Activated T-cell treated with anti-CD3 and anti-CD28 coated beads, Interleukin-2, amount 50 U/mL, for 24 hours (primary cell): Measurements from ENCODE around the gene OBSCN.

Experiments used
- DNase-seq: peaks from one replicate; pipeline ENCODE4 v3.0.0-alpha.2; 2020
- H3K27ac Mint-ChIP-seq: 2 replicates; pipeline ENCODE4 v1.8.0; 2020; ENCODE audit warnings: mild to moderate bottlenecking, mixed read lengths
- H3K27me3 Mint-ChIP-seq: 2 replicates; pipeline ENCODE4 v1.8.0; 2020; ENCODE audit warnings: mixed read lengths
- H3K36me3 Mint-ChIP-seq: 2 replicates; pipeline ENCODE4 v1.8.0; 2020; ENCODE audit warnings: low read depth, mixed read lengths
- H3K4me1 Mint-ChIP-seq: 2 replicates; pipeline ENCODE4 v1.8.0; 2020; ENCODE audit warnings: low read depth, mixed read lengths
- H3K4me3 Mint-ChIP-seq: 2 replicates; pipeline ENCODE4 v1.8.0; 2020; ENCODE audit warnings: mild to moderate bottlenecking, moderate library complexity, mixed read lengths
- H3K9me3 Mint-ChIP-seq: 2 replicates; pipeline ENCODE4 v1.8.0; 2020; ENCODE audit warnings: mixed read lengths

The OBSCN gene

GRCh38 chr1:228289996-228290881, 82.4 kb downstream of the OBSCN start:
- H3K36me3 Mint-ChIP-seq = peaks cover 28% of the 10 kb centered on the region
- H3K4me3 Mint-ChIP-seq = no peak overlapping the region
- H3K9me3 Mint-ChIP-seq = no peaks in the 10 kb centered on the region
- no peaks in the 10 kb centered on the region for H3K27me3 Mint-ChIP-seq
- peak; percentile 16 for DNase-seq
- no peaks in the 10 kb centered on the region for H3K4me1 Mint-ChIP-seq
- H3K27ac Mint-ChIP-seq = no peak overlapping the region

DNA sequence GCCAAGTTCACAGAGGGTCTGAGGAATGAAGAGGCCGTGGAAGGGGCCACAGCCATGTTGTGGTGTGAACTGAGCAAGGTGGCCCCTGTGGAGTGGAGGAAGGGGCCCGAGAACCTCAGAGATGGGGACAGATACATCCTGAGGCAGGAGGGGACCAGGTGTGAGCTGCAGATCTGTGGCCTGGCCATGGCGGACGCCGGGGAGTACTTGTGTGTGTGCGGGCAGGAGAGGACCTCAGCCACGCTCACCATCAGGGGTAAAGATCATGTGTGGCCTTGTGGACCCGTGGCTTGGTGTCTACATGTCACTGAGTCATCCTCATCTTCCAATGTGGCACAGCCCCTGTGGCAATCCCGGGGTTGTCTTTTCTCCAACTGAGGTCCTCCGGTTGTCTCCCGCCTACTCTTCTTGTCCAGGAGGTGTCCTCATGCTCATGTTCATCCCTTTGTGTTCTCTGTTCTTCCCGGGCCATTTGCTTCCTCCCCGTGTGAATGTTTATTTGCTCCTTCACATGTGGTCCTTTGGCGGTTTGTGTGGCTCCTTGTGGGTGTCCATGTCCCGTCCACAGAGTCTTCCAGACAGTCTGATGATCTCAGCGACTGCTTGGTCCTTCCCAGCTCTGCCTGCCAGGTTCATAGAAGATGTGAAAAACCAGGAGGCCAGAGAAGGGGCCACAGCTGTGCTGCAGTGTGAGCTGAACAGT, 84.2 kb downstream of the OBSCN start:
- peaks cover under 1% of the 10 kb centered on the region for H3K9me3 Mint-ChIP-seq
- H3K4me3 Mint-ChIP-seq = no peak overlapping the region
- peaks cover 28% of the 10 kb centered on the region for H3K36me3 Mint-ChIP-seq
- no peak overlapping the region for H3K27ac Mint-ChIP-seq
- no peak for DNase-seq
- H3K27me3 Mint-ChIP-seq = no peaks in the 10 kb centered on the region
- H3K4me1 Mint-ChIP-seq = no peaks in the 10 kb centered on the region

DNA sequence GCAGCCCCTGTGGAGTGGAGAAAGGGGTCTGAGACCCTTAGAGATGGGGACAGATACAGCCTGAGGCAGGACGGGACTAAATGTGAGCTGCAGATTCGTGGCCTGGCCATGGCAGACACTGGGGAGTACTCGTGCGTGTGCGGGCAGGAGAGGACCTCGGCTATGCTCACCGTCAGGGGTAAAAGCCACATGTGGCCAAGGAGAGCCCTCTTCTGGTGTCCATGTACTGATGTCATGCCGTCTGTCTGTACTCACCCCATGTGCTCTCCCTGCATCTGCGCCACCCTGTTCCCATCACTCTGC, 84.7 kb downstream of the OBSCN start:
- Mint-ChIP-seq H3K27me3 (no peaks in the 10 kb centered on the region), H3K4me3 (no peak overlapping the region), H3K9me3 (peaks cover 3% of the 10 kb centered on the region), H3K36me3 (peaks cover 28% of the 10 kb centered on the region), H3K27ac (no peak overlapping the region), H3K4me1 (no peaks in the 10 kb centered on the region)
- DNase-seq = no peak

GRCh38 chr1:228293393-228293792, 85.5 kb downstream of the OBSCN start:
- Mint-ChIP-seq H3K36me3 (peaks cover 30% of the 10 kb centered on the region), H3K27ac (no peak overlapping the region)

DNA sequence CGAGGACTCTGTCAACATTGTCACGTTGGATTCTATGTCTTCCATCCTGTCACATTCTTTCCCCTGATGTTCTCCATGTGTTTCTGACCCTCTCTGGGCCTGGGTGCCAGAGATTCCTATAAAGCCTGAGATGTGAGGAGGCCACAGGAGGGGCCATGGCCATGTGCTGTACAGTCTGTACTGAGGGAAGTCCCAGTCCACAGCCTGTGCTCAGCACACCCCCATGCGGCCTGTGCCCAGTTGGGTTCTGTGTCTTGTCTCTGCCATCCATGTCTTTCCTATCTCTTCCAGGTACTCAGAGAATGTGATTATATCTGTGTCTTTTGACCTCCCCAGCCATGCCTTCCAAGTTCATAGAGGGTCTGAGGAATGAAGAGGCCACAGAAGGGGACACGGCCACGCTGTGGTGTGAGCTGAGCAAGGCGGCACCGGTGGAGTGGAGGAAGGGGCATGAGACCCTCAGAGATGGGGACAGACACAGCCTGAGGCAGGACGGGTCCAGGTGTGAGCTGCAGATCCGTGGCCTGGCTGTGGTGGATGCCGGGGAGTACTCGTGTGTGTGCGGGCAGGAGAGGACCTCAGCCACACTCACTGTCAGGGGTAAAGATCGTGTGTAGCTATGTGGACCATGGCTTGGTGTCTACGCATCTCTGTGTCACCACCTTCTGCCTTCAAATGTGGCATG, 86.1 kb downstream of the OBSCN start:
- H3K27me3 Mint-ChIP-seq = no peaks in the 10 kb centered on the region
- no peaks in the 10 kb centered on the region for H3K4me1 Mint-ChIP-seq
- peaks cover 31% of the 10 kb centered on the region for H3K36me3 Mint-ChIP-seq
- H3K27ac Mint-ChIP-seq = no peak overlapping the region
- DNase-seq = no peak
- H3K4me3 Mint-ChIP-seq = no peak overlapping the region
- H3K9me3 Mint-ChIP-seq = peaks cover 3% of the 10 kb centered on the region

More at GRCh38 chr1:228293393-228293792, 85.5 kb downstream of the OBSCN start:
- Mint-ChIP-seq H3K9me3 (peaks cover 3% of the 10 kb centered on the region), H3K4me1 (no peaks in the 10 kb centered on the region), H3K27me3 (no peaks in the 10 kb centered on the region), H3K4me3 (no peak overlapping the region)
- DNase-seq = no peak

GRCh38 chr1:228294717-228295116, 86.9 kb downstream of the OBSCN start:
- H3K27me3 Mint-ChIP-seq = no peaks in the 10 kb centered on the region
- no peak overlapping the region for H3K27ac Mint-ChIP-seq
- H3K4me1 Mint-ChIP-seq = no peaks in the 10 kb centered on the region
- peaks cover 3% of the 10 kb centered on the region for H3K9me3 Mint-ChIP-seq
- peaks cover 35% of the 10 kb centered on the region for H3K36me3 Mint-ChIP-seq
- DNase-seq = no peak
- H3K4me3 Mint-ChIP-seq = no peak overlapping the region

DNA sequence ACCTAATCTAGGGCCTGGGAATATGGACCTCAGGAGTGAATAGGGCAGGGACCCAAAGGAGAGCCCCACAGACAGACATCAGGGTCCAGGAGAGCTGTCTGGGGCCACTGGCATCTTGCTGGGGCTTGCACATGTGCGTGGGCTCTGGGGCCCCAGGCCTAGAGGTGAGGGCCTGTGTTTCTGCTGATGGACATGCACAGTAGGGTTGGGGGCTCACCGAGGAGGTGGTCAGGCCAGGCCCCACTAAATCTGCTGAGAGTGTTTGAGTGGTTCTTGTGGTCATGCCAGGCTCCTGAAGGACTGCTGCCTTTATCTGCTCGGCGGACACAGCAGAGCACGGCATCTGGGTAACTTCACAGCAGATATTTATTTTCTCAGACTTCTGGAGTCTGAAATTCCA, 87.4 kb downstream of the OBSCN start:
- no peaks in the 10 kb centered on the region for H3K4me1 Mint-ChIP-seq
- H3K36me3 Mint-ChIP-seq = peaks cover 40% of the 10 kb centered on the region
- H3K27ac Mint-ChIP-seq = no peak overlapping the region
- peaks cover 3% of the 10 kb centered on the region for H3K9me3 Mint-ChIP-seq
- no peak for DNase-seq
- H3K27me3 Mint-ChIP-seq = no peaks in the 10 kb centered on the region
- H3K4me3 Mint-ChIP-seq = no peak overlapping the region

- Mint-ChIP-seq H3K9me3 (peaks cover 9% of the 10 kb centered on the region), H3K4me1 (no peaks in the 10 kb centered on the region), H3K36me3 (peaks cover 47% of the 10 kb centered on the region), H3K27me3 (no peaks in the 10 kb centered on the region), H3K4me3 (no peak overlapping the region), H3K27ac (no peak overlapping the region)
- DNase-seq = no peak
Observed at GRCh38 chr1:228295981-228296380, 88.1 kb downstream of the OBSCN start.

GRCh38 chr1:228297242-228297641, 89.4 kb downstream of the OBSCN start:
- Mint-ChIP-seq H3K4me3 (no peak overlapping the region), H3K27ac (no peak overlapping the region), H3K9me3 (peaks cover 19% of the 10 kb centered on the region), H3K4me1 (no peaks in the 10 kb centered on the region), H3K27me3 (no peaks in the 10 kb centered on the region), H3K36me3 (peaks cover 59% of the 10 kb centered on the region)
- DNase-seq = no peak

DNA sequence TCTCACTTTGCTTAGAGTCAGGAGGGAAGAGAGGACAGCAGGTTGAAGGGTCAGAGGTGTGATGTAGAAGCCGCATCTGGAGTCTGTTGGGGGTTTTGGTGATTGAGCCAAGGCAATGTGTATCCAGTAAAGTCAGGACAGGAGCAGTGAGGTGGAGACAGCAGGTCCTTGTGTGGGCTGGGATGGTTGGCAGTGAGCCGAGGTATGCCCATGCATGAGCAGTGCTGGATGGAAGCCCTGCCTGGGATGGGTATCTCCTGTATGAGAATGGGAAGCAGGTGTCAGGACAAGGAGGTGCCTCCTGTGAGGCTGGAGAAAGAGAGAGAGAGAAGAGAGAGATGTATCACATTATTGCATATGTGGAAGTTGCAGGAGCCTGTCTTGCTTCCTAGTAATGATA, 90.0 kb downstream of the OBSCN start:
- Mint-ChIP-seq H3K9me3 (peaks cover 25% of the 10 kb centered on the region), H3K4me1 (no peaks in the 10 kb centered on the region), H3K36me3 (peaks cover 64% of the 10 kb centered on the region), H3K27ac (no peak overlapping the region), H3K4me3 (no peak overlapping the region), H3K27me3 (no peaks in the 10 kb centered on the region)
- no peak for DNase-seq

- Mint-ChIP-seq H3K36me3 (peaks cover 68% of the 10 kb centered on the region), H3K4me1 (no peaks in the 10 kb centered on the region), H3K4me3 (no peak overlapping the region), H3K27me3 (no peaks in the 10 kb centered on the region), H3K27ac (no peak overlapping the region), H3K9me3 (peaks cover 28% of the 10 kb centered on the region)
- no peak for DNase-seq
Observed at GRCh38 chr1:228298471-228298870, 90.6 kb downstream of the OBSCN start.

- no peak for DNase-seq
- Mint-ChIP-seq H3K9me3 (peaks cover 30% of the 10 kb centered on the region), H3K27ac (no peak overlapping the region), H3K36me3 (peaks cover 71% of the 10 kb centered on the region), H3K27me3 (no peaks in the 10 kb centered on the region), H3K4me1 (no peaks in the 10 kb centered on the region), H3K4me3 (no peak overlapping the region)
Observed at GRCh38 chr1:228299211-228299610, 91.4 kb downstream of the OBSCN start.

- peaks cover 30% of the 10 kb centered on the region for H3K9me3 Mint-ChIP-seq
- H3K4me3 Mint-ChIP-seq = no peak overlapping the region
- H3K27me3 Mint-ChIP-seq = no peaks in the 10 kb centered on the region
- H3K4me1 Mint-ChIP-seq = no peaks in the 10 kb centered on the region
- no peak overlapping the region for H3K27ac Mint-ChIP-seq
- peaks cover 67% of the 10 kb centered on the region for H3K36me3 Mint-ChIP-seq
- no peak for DNase-seq
Observed at GRCh38 chr1:228299901-228300300, 92.1 kb downstream of the OBSCN start.

GRCh38 chr1:228302086-228302485, 94.2 kb downstream of the OBSCN start:
- Mint-ChIP-seq H3K27me3 (no peaks in the 10 kb centered on the region), H3K36me3 (peaks cover 58% of the 10 kb centered on the region), H3K9me3 (peaks cover 29% of the 10 kb centered on the region)

DNA sequence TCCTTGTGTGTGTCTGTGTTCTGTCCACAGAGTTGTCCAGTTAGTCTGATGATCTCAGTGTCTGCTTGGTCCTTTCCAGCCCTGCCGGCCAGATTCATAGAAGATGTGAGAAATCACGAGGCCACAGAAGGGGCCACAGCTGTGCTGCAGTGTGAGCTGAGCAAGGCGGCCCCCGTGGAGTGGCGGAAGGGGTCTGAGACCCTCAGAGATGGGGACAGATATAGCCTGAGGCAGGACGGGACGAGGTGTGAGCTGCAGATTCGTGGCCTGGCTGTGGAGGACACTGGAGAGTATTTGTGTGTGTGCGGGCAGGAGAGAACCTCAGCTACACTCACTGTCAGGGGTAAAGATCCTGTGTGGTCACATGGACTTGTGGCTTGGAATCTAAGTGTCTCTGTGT, 95.8 kb downstream of the OBSCN start:
- DNase-seq = no peak
- H3K27me3 Mint-ChIP-seq = no peaks in the 10 kb centered on the region
- no peak overlapping the region for H3K4me3 Mint-ChIP-seq
- peaks cover 27% of the 10 kb centered on the region for H3K9me3 Mint-ChIP-seq
- H3K4me1 Mint-ChIP-seq = no peaks in the 10 kb centered on the region
- H3K27ac Mint-ChIP-seq = no peak overlapping the region
- H3K36me3 Mint-ChIP-seq = peaks cover 50% of the 10 kb centered on the region

More at GRCh38 chr1:228302086-228302485, 94.2 kb downstream of the OBSCN start:
- Mint-ChIP-seq H3K27ac (no peak overlapping the region), H3K4me3 (no peak overlapping the region), H3K4me1 (no peaks in the 10 kb centered on the region)
- DNase-seq = no peak
